ENCODE data around the gene DPM1. TPM values are rescaled to one million over a fixed set of nuclear protein-coding genes. Genes with fewer than 3 reads are reported as not detected.
A peak's percentile ranks its signal among the peaks of the same experiment; 100 is the strongest.

The DPM1 gene
- total and polyA plus RNA-seq, 2 of the 8 experiments (the other 6 are each of a cell fraction or from before 2014, with no cell fraction given): 42.3 to 57.0 TPM

DNA sequence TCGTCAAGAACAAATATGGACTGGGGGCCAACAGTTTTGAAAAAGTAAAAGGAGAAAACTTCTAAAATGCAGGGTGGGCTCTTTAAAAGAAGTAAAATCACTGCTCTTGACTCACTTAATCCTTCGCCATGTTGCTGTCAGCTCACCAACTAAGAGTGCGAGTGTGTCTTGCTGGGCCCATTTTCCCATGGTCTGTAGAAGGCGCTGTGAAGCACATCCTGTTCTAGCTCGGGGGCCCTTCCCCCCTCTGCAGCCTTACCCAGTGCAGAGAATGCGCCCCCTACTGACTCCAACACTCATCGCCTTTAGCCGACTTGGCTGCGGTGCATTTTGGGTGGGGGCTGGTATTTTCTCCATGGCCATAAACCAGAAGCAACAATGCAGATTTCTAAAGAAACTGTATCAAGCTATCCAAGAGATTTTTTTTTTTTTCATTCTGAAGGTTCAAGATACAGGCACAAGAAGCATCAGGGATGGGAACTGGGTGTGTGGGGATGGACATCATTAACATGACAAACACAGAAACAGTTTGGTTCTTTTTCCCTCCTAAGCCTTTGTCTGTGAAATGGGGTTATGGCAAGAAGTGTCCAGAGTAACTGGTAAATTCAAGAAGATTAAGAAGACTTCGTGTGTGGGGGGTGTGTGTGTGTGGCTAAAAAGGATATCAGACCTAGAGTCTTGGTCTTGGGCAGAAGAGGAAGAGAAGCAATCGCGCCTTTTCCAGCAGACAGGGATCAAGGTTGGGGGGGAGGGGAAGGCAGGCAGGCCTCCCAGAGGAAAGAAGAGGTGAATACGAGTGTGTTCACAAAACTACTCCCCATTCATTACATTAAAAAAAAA lies 28.8 kb downstream of the DPM1 start (continued):
- TF ChIP-seq, protein P1, sequence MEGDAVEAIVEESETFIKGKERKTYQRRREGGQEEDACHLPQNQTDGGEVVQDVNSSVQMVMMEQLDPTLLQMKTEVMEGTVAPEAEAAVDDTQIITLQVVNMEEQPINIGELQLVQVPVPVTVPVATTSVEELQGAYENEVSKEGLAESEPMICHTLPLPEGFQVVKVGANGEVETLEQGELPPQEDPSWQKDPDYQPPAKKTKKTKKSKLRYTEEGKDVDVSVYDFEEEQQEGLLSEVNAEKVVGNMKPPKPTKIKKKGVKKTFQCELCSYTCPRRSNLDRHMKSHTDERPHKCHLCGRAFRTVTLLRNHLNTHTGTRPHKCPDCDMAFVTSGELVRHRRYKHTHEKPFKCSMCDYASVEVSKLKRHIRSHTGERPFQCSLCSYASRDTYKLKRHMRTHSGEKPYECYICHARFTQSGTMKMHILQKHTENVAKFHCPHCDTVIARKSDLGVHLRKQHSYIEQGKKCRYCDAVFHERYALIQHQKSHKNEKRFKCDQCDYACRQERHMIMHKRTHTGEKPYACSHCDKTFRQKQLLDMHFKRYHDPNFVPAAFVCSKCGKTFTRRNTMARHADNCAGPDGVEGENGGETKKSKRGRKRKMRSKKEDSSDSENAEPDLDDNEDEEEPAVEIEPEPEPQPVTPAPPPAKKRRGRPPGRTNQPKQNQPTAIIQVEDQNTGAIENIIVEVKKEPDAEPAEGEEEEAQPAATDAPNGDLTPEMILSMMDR (IDR thresholded peaks at IDR 0.05; ENCODE audit: control extremely low read depth in 1 of 3, insufficient read depth in 1 of 3, low read depth in 1 of 3, low read length in 3 of 3): peak; percentile 98 to 99 (median 99)
- peak; percentile 49; the same call in 1 of the 2 replicates for TF ChIP-seq TBP (IDR thresholded peaks at IDR 0.05; ENCODE audit: low read depth, low read length)
- TF ChIP-seq CBX5 (IDR thresholded peaks at IDR 0.05; ENCODE audit: low read depth, low read length): no peak
- TF ChIP-seq, protein P2, sequence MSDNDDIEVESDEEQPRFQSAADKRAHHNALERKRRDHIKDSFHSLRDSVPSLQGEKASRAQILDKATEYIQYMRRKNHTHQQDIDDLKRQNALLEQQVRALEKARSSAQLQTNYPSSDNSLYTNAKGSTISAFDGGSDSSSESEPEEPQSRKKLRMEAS (IDR thresholded peaks at IDR 0.05): peak; percentile 75
- peak; percentile 78 for TF ChIP-seq CREB1 (IDR thresholded peaks at IDR 0.05)
- no peak for TF ChIP-seq EZH2 (IDR thresholded peaks at IDR 0.05; ENCODE audit: low read depth, low read length, severe bottlenecking)
- peak; percentile 87 for TF ChIP-seq SP1 (IDR thresholded peaks at IDR 0.05; ENCODE audit: low read depth, low read length)
